ENCODE results near the gene INTS1.
"Not testable (repeated sequence)": the region's sequence is repeated elsewhere in the genome, so short reads cannot be mapped to it uniquely, and the experiment has no call there.

INTS1 gene

DNA sequence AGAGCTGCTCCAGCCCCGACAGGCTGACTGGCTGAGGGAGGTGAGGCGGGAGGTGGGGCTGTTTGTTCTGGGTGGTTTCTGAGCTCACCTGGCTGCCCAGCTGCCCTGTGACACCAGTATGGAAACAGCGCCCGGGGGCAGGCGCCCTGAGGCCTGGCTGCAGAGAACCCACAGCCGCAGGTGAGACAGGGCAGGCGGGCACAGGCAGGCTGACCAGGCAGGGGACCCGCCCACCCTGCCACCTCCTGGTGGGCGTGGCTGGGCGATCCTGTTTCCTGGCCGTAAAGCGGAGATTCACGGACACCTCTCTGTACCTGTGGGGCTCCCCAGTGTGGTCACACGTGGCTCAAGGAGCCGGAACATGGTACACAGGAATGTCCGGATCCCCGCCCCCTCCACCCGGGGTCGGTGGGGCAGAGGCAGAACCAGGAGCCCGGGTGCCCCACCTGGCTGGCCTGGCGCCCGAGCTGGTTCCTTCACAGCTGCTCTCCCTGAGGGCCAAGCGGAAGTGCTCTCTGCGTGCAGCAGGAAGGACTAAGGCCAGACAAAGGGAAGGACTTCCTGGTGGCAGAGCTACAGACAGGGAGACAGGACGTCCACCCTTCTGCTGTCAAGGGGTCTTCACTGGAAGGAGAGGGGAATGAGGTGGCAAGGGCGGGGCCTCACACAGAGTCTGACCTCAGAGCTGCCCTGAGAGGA, 48.8 kb downstream of the INTS1 start:
- Mint-ChIP-seq H3K27me3 (ENCODE audit: low read depth) (no peaks in the 10 kb centered on the region), H3K4me3 (no peak overlapping the region), H3K9me3 (no peaks in the 10 kb centered on the region), H3K27ac (no peak overlapping the region), H3K4me1 (ENCODE audit: low read depth) (peaks cover 2% of the 10 kb centered on the region), H3K36me3 (ENCODE audit: low read depth) (no peaks in the 10 kb centered on the region)

DNA sequence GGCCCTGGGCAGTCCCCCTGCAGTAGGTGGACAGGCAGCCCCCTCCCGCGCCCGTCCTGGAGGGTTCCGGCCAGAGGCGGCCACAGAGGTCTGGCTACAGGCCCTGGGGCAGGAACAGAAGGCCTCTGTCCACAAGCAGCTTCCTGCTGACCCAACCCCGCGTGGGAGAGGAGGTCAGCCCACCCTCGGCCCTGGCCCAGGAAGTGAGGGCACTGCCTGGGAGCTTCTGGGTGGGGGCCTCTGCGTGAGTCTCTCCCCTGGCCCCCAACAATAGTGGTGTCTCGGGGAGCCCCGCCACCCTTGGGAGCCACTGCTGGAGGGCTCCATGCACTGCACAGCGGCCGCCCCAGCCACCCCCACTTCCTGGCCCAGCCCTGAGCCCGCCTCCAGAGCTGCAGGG, 49.6 kb downstream of the INTS1 start:
- no peaks in the 10 kb centered on the region for H3K36me3 Mint-ChIP-seq (ENCODE audit: low read depth)
- no peak overlapping the region for H3K27ac Mint-ChIP-seq
- H3K4me3 Mint-ChIP-seq: no peak overlapping the region
- H3K9me3 Mint-ChIP-seq: no peaks in the 10 kb centered on the region
- H3K27me3 Mint-ChIP-seq (ENCODE audit: low read depth): no peaks in the 10 kb centered on the region
- peaks cover 2% of the 10 kb centered on the region for H3K4me1 Mint-ChIP-seq (ENCODE audit: low read depth)

DNA sequence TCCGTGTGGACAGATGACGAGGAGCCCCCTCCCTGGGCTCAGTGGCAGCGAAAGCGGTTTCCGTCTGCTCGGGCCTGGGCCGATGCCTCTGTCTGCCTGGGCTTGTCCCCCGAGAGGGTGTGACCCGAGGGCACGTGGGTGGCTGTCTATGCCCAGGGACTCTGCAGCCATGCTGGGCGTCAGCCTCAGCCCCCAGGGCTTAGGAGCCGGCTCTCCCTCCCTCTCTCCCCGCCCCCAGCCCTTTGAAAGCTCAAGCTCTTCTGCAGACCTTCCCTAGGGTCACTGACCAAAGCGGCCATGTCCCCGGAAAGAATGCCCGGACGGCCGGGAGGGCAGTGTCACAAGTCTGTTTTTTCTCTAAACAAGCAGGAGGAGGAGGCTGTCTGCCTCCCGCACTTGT, 52.0 kb downstream of the INTS1 start:
- H3K4me3 Mint-ChIP-seq: no peak overlapping the region
- no peak overlapping the region for H3K27ac Mint-ChIP-seq
- no peaks in the 10 kb centered on the region for H3K27me3 Mint-ChIP-seq (ENCODE audit: low read depth)
- H3K4me1 Mint-ChIP-seq (ENCODE audit: low read depth): no peaks in the 10 kb centered on the region
- no peaks in the 10 kb centered on the region for H3K9me3 Mint-ChIP-seq
- H3K36me3 Mint-ChIP-seq (ENCODE audit: low read depth): no peaks in the 10 kb centered on the region

DNA sequence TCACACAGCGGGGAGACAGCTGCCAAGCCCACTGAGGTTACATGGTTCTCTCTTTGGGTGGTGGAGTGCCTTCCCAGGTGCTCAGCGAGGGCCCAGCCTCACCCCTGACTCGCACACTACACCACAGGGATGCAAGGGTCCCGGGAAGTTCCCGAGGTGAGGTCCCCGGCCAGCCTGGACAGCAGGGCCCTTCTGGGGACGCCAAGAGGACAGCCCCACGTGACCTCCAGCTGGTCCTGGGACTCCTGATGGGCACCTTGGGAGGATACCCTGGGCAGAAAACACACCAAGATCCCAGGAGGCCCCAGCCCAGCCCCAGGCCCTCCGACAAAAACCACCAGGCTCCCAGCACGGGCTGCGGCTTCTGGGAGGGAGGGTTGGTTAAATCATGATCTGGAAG, 53.2 kb downstream of the INTS1 start:
- no peaks in the 10 kb centered on the region for H3K9me3 Mint-ChIP-seq
- no peaks in the 10 kb centered on the region for H3K4me1 Mint-ChIP-seq (ENCODE audit: low read depth)
- H3K36me3 Mint-ChIP-seq (ENCODE audit: low read depth): no peaks in the 10 kb centered on the region
- no peak overlapping the region for H3K4me3 Mint-ChIP-seq
- H3K27ac Mint-ChIP-seq: no peak overlapping the region
- H3K27me3 Mint-ChIP-seq (ENCODE audit: low read depth): no peaks in the 10 kb centered on the region

DNA sequence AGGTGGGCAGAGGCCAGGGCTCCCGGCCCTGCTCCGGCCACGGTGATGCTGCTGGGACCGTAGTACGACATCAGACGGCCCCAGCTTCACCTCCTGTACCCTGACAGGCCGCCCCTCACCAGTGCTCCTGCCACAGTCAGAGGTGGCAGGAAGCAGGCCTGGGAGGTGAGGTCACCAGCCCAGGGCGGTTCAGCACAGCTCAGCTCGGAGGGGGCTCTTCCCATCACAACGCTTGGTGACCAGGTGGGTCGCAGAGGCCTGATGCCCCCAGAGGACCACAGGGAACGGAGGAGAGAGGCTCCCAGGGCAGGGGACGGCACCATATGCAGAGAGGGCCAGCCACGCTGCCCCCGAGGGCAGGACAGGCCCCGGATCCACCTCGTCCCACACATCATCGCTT, 53.8 kb downstream of the INTS1 start:
- H3K36me3 Mint-ChIP-seq (ENCODE audit: low read depth): no peaks in the 10 kb centered on the region
- no peak overlapping the region for H3K4me3 Mint-ChIP-seq
- H3K9me3 Mint-ChIP-seq: no peaks in the 10 kb centered on the region
- H3K27ac Mint-ChIP-seq: no peak overlapping the region
- H3K4me1 Mint-ChIP-seq (ENCODE audit: low read depth): no peaks in the 10 kb centered on the region
- no peaks in the 10 kb centered on the region for H3K27me3 Mint-ChIP-seq (ENCODE audit: low read depth)

DNA sequence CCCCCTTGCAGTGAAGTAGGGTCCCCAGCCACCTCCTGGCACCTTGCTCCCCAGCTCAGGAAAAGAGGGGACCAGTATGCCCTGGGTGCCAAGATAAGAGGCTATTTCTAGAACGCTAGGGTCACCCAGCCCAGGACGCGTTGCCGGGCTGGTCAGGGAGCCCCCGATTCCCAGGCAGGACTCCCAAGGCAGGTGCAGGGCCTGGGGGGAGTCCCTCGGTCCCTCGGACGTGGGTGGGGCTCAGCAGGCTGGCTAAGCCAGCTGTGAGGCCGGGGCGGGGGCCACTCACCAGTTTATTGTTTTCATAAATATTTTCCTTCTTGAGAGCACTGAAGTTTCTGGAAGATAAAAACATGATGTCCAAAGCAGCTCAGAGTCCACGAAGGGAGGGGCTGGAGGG, 54.2 kb downstream of the INTS1 start:
- Mint-ChIP-seq H3K36me3 (ENCODE audit: low read depth) (no peaks in the 10 kb centered on the region), H3K27ac (no peak overlapping the region), H3K4me3 (no peak overlapping the region), H3K9me3 (no peaks in the 10 kb centered on the region), H3K27me3 (ENCODE audit: low read depth) (no peaks in the 10 kb centered on the region), H3K4me1 (ENCODE audit: low read depth) (no peaks in the 10 kb centered on the region)

DNA sequence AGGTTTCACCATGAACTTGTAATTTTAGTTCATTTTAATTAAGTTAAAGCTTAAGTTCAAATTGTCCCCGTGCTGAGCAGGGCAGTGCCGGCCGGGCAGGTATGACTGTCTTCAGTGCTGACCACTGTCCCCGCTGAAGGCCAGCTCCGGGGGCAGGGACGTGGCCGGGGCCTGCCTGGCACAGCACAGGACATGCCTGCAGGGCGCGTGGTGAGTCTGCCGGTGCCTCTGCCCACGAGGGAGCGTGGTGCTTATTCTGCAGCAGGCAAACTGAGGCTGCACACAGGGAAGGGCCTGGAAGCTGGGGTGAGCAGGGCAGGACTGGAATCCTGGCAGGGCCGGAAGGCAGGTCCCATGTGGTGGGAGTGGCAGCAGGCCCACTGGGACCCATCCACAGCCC, 54.7 kb downstream of the INTS1 start:
- no peaks in the 10 kb centered on the region for H3K4me1 Mint-ChIP-seq (ENCODE audit: low read depth)
- H3K27ac Mint-ChIP-seq: no peak overlapping the region
- H3K9me3 Mint-ChIP-seq: no peaks in the 10 kb centered on the region
- H3K27me3 Mint-ChIP-seq (ENCODE audit: low read depth): no peaks in the 10 kb centered on the region
- no peaks in the 10 kb centered on the region for H3K36me3 Mint-ChIP-seq (ENCODE audit: low read depth)
- no peak overlapping the region for H3K4me3 Mint-ChIP-seq

DNA sequence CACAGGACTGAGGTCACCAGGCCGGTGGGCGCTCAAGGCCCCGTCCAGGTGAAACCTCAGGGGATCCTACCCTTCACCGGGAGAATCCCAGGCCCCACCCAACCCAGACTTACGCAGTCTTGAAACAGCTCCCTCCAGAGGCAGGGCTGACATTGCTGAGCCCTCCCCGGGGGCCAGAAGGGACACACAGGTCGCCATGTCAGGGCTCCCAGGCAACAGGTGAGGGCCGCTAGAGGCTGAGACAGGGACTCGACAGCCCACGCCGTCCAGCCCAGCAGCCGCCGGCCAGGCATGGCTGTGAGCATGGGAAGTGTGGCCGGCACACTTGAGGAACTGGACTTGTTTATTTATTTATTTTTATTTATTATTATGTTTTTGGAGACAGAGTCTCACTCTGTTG, 55.2 kb downstream of the INTS1 start:
- no peaks in the 10 kb centered on the region for H3K36me3 Mint-ChIP-seq (ENCODE audit: low read depth)
- no peaks in the 10 kb centered on the region for H3K4me1 Mint-ChIP-seq (ENCODE audit: low read depth)
- H3K9me3 Mint-ChIP-seq: no peaks in the 10 kb centered on the region
- H3K27ac Mint-ChIP-seq: no peak overlapping the region
- H3K4me3 Mint-ChIP-seq: no peak overlapping the region
- H3K27me3 Mint-ChIP-seq (ENCODE audit: low read depth): no peaks in the 10 kb centered on the region

DNA sequence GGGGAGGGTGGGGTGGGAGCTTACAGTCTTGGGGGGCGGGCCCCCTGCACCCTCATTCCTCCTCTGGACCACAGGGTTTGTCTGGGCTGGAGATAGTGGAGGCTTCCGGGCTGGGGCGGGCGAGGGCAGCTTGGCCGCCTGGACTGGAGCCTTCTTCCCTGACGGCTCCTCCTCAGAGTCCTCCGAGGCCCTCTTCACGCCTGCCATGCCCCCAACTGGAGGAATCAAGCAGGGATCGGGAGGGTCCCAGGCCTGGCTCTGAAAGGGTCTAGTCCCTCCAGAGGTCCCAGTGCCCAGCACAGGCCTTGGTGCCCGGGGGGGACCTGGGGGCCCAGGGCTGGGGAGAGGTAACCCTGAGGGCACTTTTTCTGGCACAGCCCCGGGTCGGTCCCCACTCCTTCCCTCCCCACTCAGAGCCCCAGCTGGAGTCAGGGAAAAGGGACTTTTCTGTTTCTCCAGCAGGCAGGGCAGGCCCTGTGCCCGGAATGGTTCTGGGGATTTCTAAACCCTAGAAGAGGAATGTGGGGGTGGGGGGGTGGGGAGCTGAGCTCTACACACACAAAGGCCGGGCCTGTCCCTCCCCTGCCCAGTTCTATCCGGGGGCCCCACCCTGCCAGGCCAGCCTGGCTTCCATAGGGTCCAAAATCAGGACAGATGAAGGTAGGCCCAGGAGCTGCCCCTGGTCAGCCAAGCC, 56.5 kb downstream of the INTS1 start:
- Mint-ChIP-seq H3K27ac (no peak overlapping the region), H3K27me3 (ENCODE audit: low read depth) (no peaks in the 10 kb centered on the region), H3K9me3 (no peaks in the 10 kb centered on the region), H3K36me3 (ENCODE audit: low read depth) (no peaks in the 10 kb centered on the region), H3K4me1 (ENCODE audit: low read depth) (no peaks in the 10 kb centered on the region), H3K4me3 (no peak overlapping the region)

DNA sequence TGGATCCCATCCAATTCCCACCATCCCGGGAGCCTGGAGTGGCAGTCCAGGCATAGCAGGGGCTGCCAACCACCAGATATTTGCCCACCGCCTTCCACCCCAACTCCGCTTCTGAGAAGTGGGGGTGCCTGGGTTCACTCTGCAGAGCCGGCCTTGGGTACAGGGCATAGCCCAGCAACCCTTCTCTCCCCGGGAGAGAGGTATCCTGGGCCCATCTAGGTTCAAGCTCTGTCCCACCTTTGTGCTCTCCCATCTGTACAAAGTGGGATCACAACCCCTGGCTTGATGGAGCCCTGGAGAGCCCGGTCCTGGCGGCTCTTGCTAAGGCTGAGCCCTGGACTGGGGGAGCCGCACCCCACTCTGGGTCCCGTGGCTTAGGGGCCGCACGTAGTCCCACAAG, 57.1 kb downstream of the INTS1 start:
- H3K27me3 Mint-ChIP-seq (ENCODE audit: low read depth): no peaks in the 10 kb centered on the region
- H3K36me3 Mint-ChIP-seq (ENCODE audit: low read depth): no peaks in the 10 kb centered on the region
- H3K4me3 Mint-ChIP-seq: no peak overlapping the region
- no peaks in the 10 kb centered on the region for H3K4me1 Mint-ChIP-seq (ENCODE audit: low read depth)
- H3K9me3 Mint-ChIP-seq: no peaks in the 10 kb centered on the region
- H3K27ac Mint-ChIP-seq: no peak overlapping the region

DNA sequence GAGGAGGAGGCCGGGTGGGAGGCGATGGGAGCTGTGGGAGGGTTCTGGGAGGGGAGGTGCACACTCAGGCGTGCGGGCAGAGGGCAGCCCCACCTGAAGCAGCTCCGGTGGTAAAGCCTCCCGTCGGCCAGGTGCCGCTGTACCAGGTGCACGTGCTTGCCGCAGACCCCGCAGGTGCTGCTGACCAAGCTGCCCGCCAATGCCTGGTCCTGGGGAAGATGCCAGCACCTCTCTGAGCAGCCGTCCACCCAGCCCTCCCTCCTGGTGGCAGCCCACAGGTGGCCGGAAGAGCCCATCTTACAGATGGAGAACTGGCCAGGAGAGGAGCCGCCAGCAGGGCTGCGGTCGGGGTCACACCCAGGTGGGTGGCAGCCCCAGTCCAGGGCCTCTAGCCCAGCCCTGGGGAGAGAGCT, 57.6 kb downstream of the INTS1 start:
- no peaks in the 10 kb centered on the region for H3K27me3 Mint-ChIP-seq (ENCODE audit: low read depth)
- no peaks in the 10 kb centered on the region for H3K36me3 Mint-ChIP-seq (ENCODE audit: low read depth)
- H3K9me3 Mint-ChIP-seq: no peaks in the 10 kb centered on the region
- H3K4me1 Mint-ChIP-seq (ENCODE audit: low read depth): no peaks in the 10 kb centered on the region
- H3K27ac Mint-ChIP-seq: no peak overlapping the region
- H3K4me3 Mint-ChIP-seq: no peak overlapping the region

DNA sequence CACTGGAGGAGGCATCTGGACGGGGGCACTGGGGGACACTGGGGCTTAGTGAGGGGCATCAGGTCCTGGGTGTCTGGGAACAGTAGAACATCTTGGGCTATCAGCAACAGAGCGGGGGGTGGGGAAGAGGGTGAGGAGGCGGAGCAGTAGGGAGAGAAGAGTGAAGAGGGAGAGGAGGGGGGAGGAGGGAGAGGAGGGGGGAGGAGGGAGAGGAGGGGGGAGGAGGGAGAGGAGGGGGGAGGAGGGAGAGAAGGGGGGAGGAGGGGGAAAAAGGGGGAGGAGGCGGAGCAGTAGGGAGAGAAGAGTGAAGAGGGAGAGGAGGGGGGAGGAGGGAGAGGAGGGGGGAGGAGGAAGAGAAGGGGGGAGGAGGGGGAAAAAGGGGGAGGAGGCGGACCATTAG, 58.2 kb downstream of the INTS1 start:
- not testable (repeated sequence) for H3K4me1 Mint-ChIP-seq (ENCODE audit: low read depth); H3K27ac Mint-ChIP-seq; H3K4me3 Mint-ChIP-seq; H3K27me3 Mint-ChIP-seq (ENCODE audit: low read depth); H3K9me3 Mint-ChIP-seq; H3K36me3 Mint-ChIP-seq (ENCODE audit: low read depth)

DNA sequence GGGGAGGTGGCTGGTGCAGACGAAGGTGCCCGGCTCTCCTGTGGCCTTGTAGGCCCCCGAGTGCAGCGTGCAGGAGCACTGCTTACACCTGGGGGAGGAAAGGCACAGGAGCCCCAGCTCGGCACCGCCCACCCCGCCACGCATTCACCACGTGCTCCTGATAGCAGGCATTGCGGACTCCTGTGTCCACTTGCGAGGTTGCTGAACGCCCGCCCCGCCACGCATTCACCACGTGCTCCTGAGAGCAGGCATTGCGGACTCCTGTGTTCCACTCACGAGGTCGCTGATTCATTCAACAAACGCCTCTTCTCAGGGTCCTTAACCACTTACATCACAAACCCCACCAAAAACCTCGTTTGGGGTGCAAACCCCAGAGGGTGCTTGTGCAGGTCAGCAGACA, 58.8 kb downstream of the INTS1 start:
- Mint-ChIP-seq H3K4me3 (no peak overlapping the region), H3K36me3 (ENCODE audit: low read depth) (no peaks in the 10 kb centered on the region), H3K27ac (no peak overlapping the region), H3K4me1 (ENCODE audit: low read depth) (no peaks in the 10 kb centered on the region), H3K9me3 (no peaks in the 10 kb centered on the region), H3K27me3 (ENCODE audit: low read depth) (no peaks in the 10 kb centered on the region)

DNA sequence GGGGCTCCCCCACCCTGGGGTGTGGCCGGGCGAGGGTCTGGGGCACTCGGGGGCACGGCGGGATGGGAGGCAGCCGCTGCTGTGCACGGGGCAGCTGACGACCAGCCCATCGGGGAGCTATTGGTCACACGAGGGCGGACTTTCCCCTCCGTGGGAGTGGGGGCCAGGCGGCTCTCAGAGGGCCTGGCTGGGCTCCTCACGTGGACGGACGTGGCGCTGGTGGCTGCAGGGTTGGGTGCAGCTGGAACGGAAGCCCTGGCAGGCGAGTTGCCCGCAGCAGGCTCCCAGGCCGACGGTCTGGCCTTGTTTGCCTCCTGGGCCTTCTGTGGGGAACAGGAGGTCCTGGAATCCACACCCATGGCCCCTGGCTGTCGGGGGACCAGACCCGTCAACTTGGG, 59.3 kb downstream of the INTS1 start:
- H3K4me1 Mint-ChIP-seq (ENCODE audit: low read depth): no peaks in the 10 kb centered on the region
- no peak overlapping the region for H3K4me3 Mint-ChIP-seq
- H3K27ac Mint-ChIP-seq: no peak overlapping the region

DNA sequence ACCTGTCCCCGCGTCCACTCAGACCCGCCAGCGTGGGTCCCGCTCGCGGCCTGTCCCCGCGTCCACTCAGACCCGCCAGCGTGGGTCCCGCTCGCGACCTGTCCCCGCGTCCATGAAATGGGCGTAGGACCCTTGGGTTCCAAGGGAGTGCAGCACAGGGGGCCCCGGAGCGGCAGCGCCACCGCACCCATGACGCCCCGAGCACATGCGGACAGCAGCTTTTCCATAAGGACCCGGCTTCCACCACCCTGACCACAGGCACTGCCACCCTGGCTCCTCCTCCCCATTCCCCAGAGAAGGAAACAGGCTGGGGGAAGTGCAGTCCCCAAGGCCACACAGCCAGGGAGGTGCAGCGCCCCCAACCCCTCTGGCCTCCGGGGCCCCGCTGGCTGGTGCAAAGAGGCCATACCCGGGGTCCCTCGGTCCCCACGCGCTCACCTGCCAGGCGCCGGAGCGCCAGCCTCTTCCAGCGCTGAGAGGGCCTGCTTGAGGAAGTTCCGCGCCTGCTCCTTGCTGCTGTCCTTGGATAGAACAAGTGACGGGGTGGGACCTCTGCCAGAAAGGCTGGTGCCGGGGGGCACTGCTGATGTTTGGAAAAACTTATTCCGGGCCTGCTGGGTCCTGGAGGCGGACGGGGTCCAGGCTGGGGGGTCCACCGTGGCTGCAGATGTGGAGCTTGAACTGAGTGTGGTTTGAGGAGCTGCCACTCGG, 59.8 kb downstream of the INTS1 start:
- H3K9me3 Mint-ChIP-seq: no peaks in the 10 kb centered on the region
- H3K27me3 Mint-ChIP-seq (ENCODE audit: low read depth): no peaks in the 10 kb centered on the region
- no peak overlapping the region for H3K27ac Mint-ChIP-seq
- H3K4me1 Mint-ChIP-seq (ENCODE audit: low read depth): no peaks in the 10 kb centered on the region
- H3K4me3 Mint-ChIP-seq: no peak overlapping the region
- no peaks in the 10 kb centered on the region for H3K36me3 Mint-ChIP-seq (ENCODE audit: low read depth)

More for the DNA sequence above, 59.3 kb downstream of the INTS1 start:
- H3K36me3 Mint-ChIP-seq (ENCODE audit: low read depth): no peaks in the 10 kb centered on the region
- H3K27me3 Mint-ChIP-seq (ENCODE audit: low read depth): no peaks in the 10 kb centered on the region
- H3K9me3 Mint-ChIP-seq: no peaks in the 10 kb centered on the region

Data from T-helper 1 cell treated with Interleukin-12 subunit alpha and Interleukin-12 subunit beta and Interleukin-4 antibody, amounts not matched to agents 30 μg/mL and 1 μg/mL, for 36 hours (primary cell).